IMR-90 (cell line): ENCODE data around the gene GGT6. TPM values are rescaled to one million over a fixed set of nuclear protein-coding genes. Genes with fewer than 3 reads are reported as not detected.

Experiments
- ATAC-seq: fragments of 200-7000 bp; cut with Tn5 transposase; 2 replicates; pipeline ENCODE4 v1.9.1; 2020; ENCODE audit warnings: low read depth, mild to moderate bottlenecking, moderate library complexity
- BruUV-seq: library from RNA; stranded (reverse); fragments of 400-500 nt; replicated peaks from 2 replicates; lab custom pipeline; 2021; lab: Mats Ljungman, UMichigan
- CTCF ChIA-PET: fragments of 300-600 bp; formaldehyde crosslinking; extraction: SDS; loops from one replicate; lab custom pipeline; 2021; ENCODE audit warnings: antibody characterized with exemption; lab: Yijun Ruan, JAX
- POLR2A ChIA-PET: fragments of 300-600 bp; sonication (Branson Sonifier 250); formaldehyde crosslinking; loops from one replicate; lab custom pipeline; 2022; ENCODE audit warnings: antibody characterized with exemption; ENCODE audit not compliant: unreplicated experiment; lab: Charles Lee
- DNase-seq: peaks from one replicate; pipeline ENCODE4 v3.0.0; 2013
- H2AFZ ChIP-seq: replicated peaks from 2 replicates; pipeline ENCODE3; 2013; ENCODE audit warnings: low read length, mild to moderate bottlenecking; ENCODE audit not compliant: poor library complexity
- H2AK5ac ChIP-seq: 2 replicates; pipeline ENCODE4 v1.6.1; 2013; ENCODE audit warnings: low read depth, low read length, inconsistent platforms
- H2AK9ac ChIP-seq: replicated peaks from 2 replicates; pipeline ENCODE3; 2013; ENCODE audit warnings: mild to moderate bottlenecking, low read depth, low read length, moderate library complexity; ENCODE audit not compliant: poor library complexity
- H2BK120ac ChIP-seq: 2 replicates; pipeline ENCODE4 v1.6.1; 2013; ENCODE audit warnings: low read depth, low read length, inconsistent platforms
- H2BK15ac ChIP-seq: 3 replicates; pipeline ENCODE4 v1.6.1; 2013; ENCODE audit warnings: low read depth, low read length, inconsistent platforms
- H2BK20ac ChIP-seq: 2 replicates; pipeline ENCODE4 v1.6.1; 2013; ENCODE audit warnings: low read depth, mild to moderate bottlenecking, inconsistent platforms, low read length, moderate library complexity
- H2BK5ac ChIP-seq: 2 replicates; pipeline ENCODE4 v1.6.1; 2013; ENCODE audit warnings: mild to moderate bottlenecking, low read depth, low read length, inconsistent platforms; ENCODE audit not compliant: poor library complexity, severe bottlenecking
- H3K14ac ChIP-seq: replicated peaks from 2 replicates; pipeline ENCODE4 v1.6.1; 2013; ENCODE audit warnings: low read depth, low read length, inconsistent platforms
- H3K18ac ChIP-seq: 2 replicates; pipeline ENCODE4 v1.6.1; 2013; ENCODE audit warnings: low read depth, low read length, control low read depth
- H3K23ac ChIP-seq: 2 replicates; pipeline ENCODE4 v1.6.1; 2013; ENCODE audit warnings: low read depth, low read length, inconsistent platforms
- H3K27ac ChIP-seq: 2 replicates; pipeline ENCODE4 v1.5.1; 2013; ENCODE audit warnings: mild to moderate bottlenecking, control low read depth, low read length; ENCODE audit not compliant: insufficient read depth
- H3K27me3 ChIP-seq: 2 replicates; pipeline ENCODE4 v1.6.1; 2013; ENCODE audit warnings: low read length; ENCODE audit not compliant: control insufficient read depth, insufficient read depth
- H3K36me3 ChIP-seq: 2 replicates; pipeline ENCODE4 v1.6.1; 2013; ENCODE audit warnings: low read length, mixed read lengths; ENCODE audit not compliant: control insufficient read depth, insufficient read depth
- H3K4ac ChIP-seq: 2 replicates; pipeline ENCODE4 v1.6.1; 2013; ENCODE audit warnings: low read depth, low read length, inconsistent platforms
- H3K4me1 ChIP-seq: 2 replicates; pipeline ENCODE4 v1.6.1; 2013; ENCODE audit warnings: low read length, mixed read lengths; ENCODE audit not compliant: control insufficient read depth, insufficient read depth
- H3K4me2 ChIP-seq: 2 replicates; pipeline ENCODE4 v1.6.1; 2013; ENCODE audit warnings: low read depth, mild to moderate bottlenecking, control low read depth, low read length, moderate library complexity
- H3K4me3 ChIP-seq: 2 replicates; pipeline ENCODE4 v1.5.1; 2013; ENCODE audit warnings: low read depth, mild to moderate bottlenecking, control low read depth, low read length, moderate library complexity; ENCODE audit not compliant: insufficient read depth
- H3K56ac ChIP-seq: 2 replicates; pipeline ENCODE4 v1.6.1; 2013; ENCODE audit warnings: low read length, inconsistent platforms; ENCODE audit not compliant: insufficient read depth; ENCODE audit errors: extremely low read depth
- H3K79me1 ChIP-seq, 2 experiments: 2 replicates each; pipeline ENCODE4 v1.6.1; 2013; ENCODE audit warnings: low read length in 2 of 2, inconsistent platforms in 1 of 2, low read depth in 1 of 2
- H3K9ac ChIP-seq: 2 replicates; pipeline ENCODE4 v1.6.1; 2013; ENCODE audit warnings: low read depth, low read length, control low read depth
- H3K9me1 ChIP-seq: 2 replicates; pipeline ENCODE4 v1.6.1; 2013; ENCODE audit warnings: low read length, inconsistent platforms; ENCODE audit not compliant: insufficient read depth
- H3K9me3 ChIP-seq: 2 replicates; pipeline ENCODE4 v1.6.1; 2013; ENCODE audit warnings: low read length; ENCODE audit not compliant: control insufficient read depth, insufficient read depth
- H4K20me1 ChIP-seq: 2 replicates; pipeline ENCODE4 v1.6.1; 2013; ENCODE audit warnings: low read length, inconsistent platforms; ENCODE audit not compliant: insufficient read depth
- H4K5ac ChIP-seq: 2 replicates; pipeline ENCODE4 v1.6.1; 2013; ENCODE audit warnings: mild to moderate bottlenecking, low read depth, low read length, control low read depth
- H4K8ac ChIP-seq, 2 experiments: 2 replicates each; pipeline ENCODE4 v1.6.1; 2013; ENCODE audit warnings: low read depth in 2 of 2, low read length in 2 of 2, control low read depth in 1 of 2, inconsistent platforms in 1 of 2
- H4K91ac ChIP-seq: 2 replicates; pipeline ENCODE4 v1.6.1; 2013; ENCODE audit warnings: low read depth, low read length, inconsistent platforms; ENCODE audit not compliant: insufficient read depth
- BHLHE40 ChIP-seq: fragments of 150-350 bp; IDR thresholded peaks from 2 replicates; pipeline ENCODE4 v1.6.1; 2016; ENCODE audit warnings: mild to moderate bottlenecking, low read depth, low read length
- CEBPB ChIP-seq: IDR thresholded peaks from 2 replicates; pipeline ENCODE4 v1.6.1; 2012; ENCODE audit warnings: low read depth, low read length, improper control_type of control experiment
- POLR2A ChIP-seq: IDR thresholded peaks from 2 replicates; pipeline ENCODE4 v1.6.1; 2012; ENCODE audit warnings: mild to moderate bottlenecking, low read depth, low read length
- RCOR1 ChIP-seq: IDR thresholded peaks from 2 replicates; pipeline ENCODE4 v1.6.1; 2012; ENCODE audit warnings: mild to moderate bottlenecking, low read length, improper control_type of control experiment; ENCODE audit not compliant: insufficient replicate concordance
- WGBS, 2 experiments: methylation state at CpG; one replicate each; pipeline versions ENCODE4 v1.1.5 to v1.1.7; 2013; ENCODE audit warnings: missing lambda C conversion rate in 2 of 2; ENCODE audit not compliant: insufficient read length in 1 of 2; ENCODE audit errors: extremely low coverage in 2 of 2; 5-methylcytosine and 5-hydroxymethylcytosine counted together
- dilution Hi-C: fragments of 300-500 bp; cut with HindIII; formaldehyde crosslinking; loops from one replicate; pipeline ENCODE4 v1.14.3; 2018; ENCODE audit warnings: low sequenced_read_pairs; ENCODE audit not compliant: unreplicated experiment
- in situ Hi-C: fragments of 300-500 bp; cut with MboI; formaldehyde crosslinking; loops from 3 replicates; pipeline ENCODE4 v1.14.3; 2019; ENCODE audit warnings: low sequenced_read_pairs, inconsistent platforms, mixed read lengths
- intact Hi-C: fragments of 100-400 bp; cut with micrococcal nuclease; formaldehyde crosslinking; loops from 2 replicates; pipeline ENCODE4 v1.10.0; 2022
- polyA plus RNA-seq, 3 experiments: library from polyadenylated mRNA; depleted of rRNA; stranded (reverse); fragments of >200 nt; gene quantifications; 2 replicates each; pipeline ENCODE4 v1.2.3, GENCODE V29; 2012; ENCODE audit warnings: low replicate concordance in 1 of 3
- total RNA-seq: library from RNA; depleted of rRNA; stranded (reverse); fragments of >200 nt; gene quantifications from 2 replicates; pipeline ENCODE4 v1.2.3, GENCODE V29; 2012

GGT6 gene
- total and polyA plus RNA-seq, 2 of the 4 experiments (the other 2 are of a cell fraction) = not detected

GRCh38 chr17:4509923-4510617 is 50.3 kb downstream of the GGT6 start:
- ATAC-seq (no peak), DNase-seq (no peak)
- Histone ChIP-seq H3K18ac (no peak overlapping the region), H3K56ac (no peak overlapping the region), H3K9me1 (no peaks in the 10 kb centered on the region), H4K8ac (no peak overlapping the region), H3K36me3 (no peaks in the 10 kb centered on the region), H3K4me2 (no peak overlapping the region), H3K27ac (no peak overlapping the region), H3K27me3 (peaks cover 30% of the 10 kb centered on the region; the same call in 1 of the 2 replicates), H4K91ac (no peak overlapping the region), H3K79me1 (no peaks in the 10 kb centered on the region), H3K4me1 (no peaks in the 10 kb centered on the region), H2BK15ac (no peak overlapping the region), H2BK120ac (no peak overlapping the region), H2AFZ (no peak overlapping the region), H4K20me1 (no peaks in the 10 kb centered on the region), H4K5ac (no peak overlapping the region), H3K4ac (no peak overlapping the region), H2BK20ac (no peak overlapping the region), H3K9me3 (no peaks in the 10 kb centered on the region), H3K4me3 (no peak overlapping the region), H2AK9ac (peak overlapping the region; percentile 65), H3K14ac (no peak overlapping the region), H3K9ac (no peak overlapping the region), H2AK5ac (no peak overlapping the region), H3K23ac (no peak overlapping the region), H2BK5ac (no peak overlapping the region)
- no TSS peak for BruUV-seq
- intact Hi-C loops (no loop called here), in situ Hi-C loops (no loop called here), dilution Hi-C loops (no loop called here)
- ChIA-PET POLR2A (no interaction called here), CTCF (no interaction called here)
- 78% methylated on average over 9 of the region's 21 CpGs; no CpG with 5 or more reads in 1 of the 2 experiments for WGBS, 2 experiments
- TF ChIP-seq CEBPB (no peak), RCOR1 (no peak), BHLHE40 (no peak), POLR2A (no peak)
